ENCODE results near the gene TBC1D4.

Gene TBC1D4

DNA sequence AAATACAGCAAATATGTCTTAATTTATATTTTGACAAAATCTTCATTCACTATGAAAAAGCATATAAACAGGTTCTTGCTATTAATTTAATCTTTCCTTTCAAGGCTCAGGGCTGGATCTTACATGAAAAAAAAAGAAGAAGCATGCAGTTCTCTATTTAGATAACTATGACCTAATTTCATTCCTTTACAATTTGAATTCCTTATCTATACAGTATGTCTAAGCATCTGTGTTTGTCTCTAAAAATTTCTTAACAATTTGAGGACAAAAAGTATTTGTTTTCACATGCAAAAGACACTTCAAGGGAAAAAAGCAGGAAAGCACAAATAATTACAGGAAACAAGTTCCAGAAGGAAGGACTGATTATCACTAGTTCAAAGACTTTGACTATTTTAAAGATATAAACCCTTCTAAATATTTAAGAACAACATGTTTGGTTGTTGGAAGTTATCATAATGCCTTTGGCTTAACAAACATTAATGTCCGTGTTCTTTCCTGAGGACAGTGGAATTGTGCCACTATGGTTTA lies 157.5 kb downstream of the TBC1D4 start:
- TF ChIP-seq, protein P1, sequence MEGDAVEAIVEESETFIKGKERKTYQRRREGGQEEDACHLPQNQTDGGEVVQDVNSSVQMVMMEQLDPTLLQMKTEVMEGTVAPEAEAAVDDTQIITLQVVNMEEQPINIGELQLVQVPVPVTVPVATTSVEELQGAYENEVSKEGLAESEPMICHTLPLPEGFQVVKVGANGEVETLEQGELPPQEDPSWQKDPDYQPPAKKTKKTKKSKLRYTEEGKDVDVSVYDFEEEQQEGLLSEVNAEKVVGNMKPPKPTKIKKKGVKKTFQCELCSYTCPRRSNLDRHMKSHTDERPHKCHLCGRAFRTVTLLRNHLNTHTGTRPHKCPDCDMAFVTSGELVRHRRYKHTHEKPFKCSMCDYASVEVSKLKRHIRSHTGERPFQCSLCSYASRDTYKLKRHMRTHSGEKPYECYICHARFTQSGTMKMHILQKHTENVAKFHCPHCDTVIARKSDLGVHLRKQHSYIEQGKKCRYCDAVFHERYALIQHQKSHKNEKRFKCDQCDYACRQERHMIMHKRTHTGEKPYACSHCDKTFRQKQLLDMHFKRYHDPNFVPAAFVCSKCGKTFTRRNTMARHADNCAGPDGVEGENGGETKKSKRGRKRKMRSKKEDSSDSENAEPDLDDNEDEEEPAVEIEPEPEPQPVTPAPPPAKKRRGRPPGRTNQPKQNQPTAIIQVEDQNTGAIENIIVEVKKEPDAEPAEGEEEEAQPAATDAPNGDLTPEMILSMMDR (IDR thresholded peaks at IDR 0.05; ENCODE audit: low read depth, low read length), result no peak
- no peak for DNase-seq (ENCODE audit: extremely low read depth, low read depth)

DNA sequence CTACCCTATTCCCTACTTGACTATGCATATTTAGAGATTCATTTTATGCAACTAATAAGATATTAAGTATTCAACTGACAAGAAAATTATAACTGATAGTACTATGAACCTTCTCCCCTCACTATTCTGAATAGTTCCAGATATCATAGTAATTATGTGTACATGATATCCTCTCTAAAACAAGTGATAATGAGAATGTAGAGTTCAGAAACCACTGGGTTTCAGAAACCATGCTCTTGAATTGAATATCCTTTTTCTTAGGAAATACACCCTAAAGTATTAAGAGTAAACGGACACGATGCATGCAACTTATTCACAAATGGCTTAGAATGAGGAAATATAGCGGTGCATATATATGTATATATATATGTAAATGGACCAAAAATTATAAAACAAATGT lies 160.9 kb downstream of the TBC1D4 start:
- no peak for DNase-seq (ENCODE audit: extremely low read depth, low read depth)
- TF ChIP-seq, protein P1 (IDR thresholded peaks at IDR 0.05; ENCODE audit: low read depth, low read length), result no peak

DNA sequence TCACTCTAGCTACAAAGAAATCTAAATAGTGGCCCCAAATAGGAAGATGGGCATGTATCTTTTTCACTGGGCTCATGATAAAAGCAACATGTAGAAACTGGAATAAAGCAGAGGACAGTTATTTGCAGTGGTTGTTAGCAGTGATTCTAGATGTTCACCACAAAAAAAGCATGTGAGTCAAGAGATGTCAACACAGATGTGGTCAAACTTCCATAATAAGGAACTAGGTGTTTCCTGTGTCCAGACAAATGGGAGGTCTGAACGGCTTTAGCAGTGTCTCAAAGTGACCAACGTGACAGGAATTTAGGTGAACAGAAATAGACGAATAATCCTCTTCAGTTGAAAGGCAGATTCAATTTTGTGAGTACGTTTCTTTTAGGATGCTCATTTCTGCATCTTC lies 162.7 kb downstream of the TBC1D4 start:
- DNase-seq (ENCODE audit: extremely low read depth, low read depth), result no peak
- TF ChIP-seq, protein P1 (IDR thresholded peaks at IDR 0.05; ENCODE audit: low read depth, low read length), result no peak

DNA sequence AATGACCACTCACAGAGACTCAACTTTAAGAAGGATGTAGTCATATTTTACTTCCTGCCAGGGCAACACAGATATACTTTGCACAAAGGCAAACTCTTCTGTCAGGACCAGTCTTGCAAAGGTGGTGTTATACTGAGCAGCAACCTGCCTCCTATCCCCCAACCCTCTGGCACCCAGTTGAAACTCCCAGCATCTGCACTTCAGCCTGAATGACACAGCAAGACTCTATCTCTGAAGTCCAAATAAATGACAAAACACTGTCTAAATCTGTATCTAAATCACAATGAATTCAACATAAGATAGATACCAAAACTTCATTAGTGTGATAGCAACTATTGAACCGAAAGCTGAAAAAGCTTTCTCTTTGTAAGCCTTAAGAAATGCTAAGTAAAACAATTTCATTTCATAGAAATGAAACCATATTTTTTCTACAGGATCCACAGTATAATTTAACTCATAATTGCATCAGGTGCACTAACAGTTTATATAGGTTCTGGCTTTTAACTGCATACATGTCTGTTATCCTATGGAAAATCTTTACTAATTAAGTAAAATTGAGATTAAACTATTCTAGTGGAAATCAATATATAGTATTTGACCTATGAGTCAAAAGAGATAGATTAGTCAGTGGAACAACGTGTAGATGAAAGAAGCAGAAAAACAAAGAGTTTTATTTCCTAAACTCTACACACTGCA lies 163.7 kb downstream of the TBC1D4 start:
- no peak for DNase-seq (ENCODE audit: extremely low read depth, low read depth)
- TF ChIP-seq, protein P1 (IDR thresholded peaks at IDR 0.05; ENCODE audit: low read depth, low read length), result no peak

DNA sequence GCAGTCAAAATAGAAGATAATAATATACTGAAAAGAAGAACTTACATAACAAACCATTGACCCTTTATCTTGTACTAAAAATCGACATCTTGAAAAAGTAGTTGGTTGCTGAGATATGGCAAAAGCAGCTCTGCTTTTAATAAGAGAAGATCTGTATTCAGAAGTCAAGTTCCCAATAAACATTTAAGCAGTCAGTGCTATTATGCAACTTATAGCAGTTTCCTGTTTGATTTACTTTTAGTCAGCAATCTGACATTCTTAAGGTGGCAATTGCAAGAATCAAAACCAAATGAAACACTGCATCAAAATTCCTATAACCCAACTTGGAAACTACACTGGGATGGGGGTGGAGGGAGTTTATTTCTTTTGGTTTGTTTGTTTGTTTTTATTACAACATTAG lies 165.5 kb downstream of the TBC1D4 start:
- no peak for DNase-seq (ENCODE audit: extremely low read depth, low read depth)
- TF ChIP-seq, protein P1 (IDR thresholded peaks at IDR 0.05; ENCODE audit: low read depth, low read length), result no peak

DNA sequence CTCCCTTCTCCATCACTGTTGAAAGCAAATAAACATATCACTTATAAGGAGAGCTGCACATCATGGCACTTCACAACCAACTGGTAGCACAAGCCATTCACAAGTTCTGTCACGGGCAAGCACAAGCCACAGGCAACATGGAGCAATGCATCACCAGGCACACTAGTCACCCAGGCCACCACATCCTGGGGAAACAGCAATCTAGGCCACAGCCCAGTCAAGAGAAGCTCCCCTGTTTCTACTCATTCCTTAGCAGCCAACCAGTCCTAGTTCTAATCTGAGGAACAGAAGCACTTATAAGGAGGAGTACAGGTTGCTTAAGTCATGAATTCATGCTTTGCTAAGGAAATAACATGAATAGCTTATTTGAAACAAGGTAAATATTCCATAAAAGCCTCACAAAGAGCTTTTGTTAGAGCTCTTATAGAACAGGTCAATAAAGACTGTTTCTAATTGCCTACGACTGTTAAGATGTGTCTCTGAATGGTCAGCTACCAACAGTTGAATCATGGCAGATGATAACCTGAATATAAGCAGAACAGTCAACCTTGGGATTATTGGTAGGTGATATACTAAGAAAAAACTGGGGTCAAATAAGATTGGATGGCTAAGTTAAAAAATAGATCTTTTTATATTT lies 169.0 kb downstream of the TBC1D4 start:
- no peak for DNase-seq (ENCODE audit: extremely low read depth, low read depth)
- TF ChIP-seq, protein P1 (IDR thresholded peaks at IDR 0.05; ENCODE audit: low read depth, low read length), result no peak

DNA sequence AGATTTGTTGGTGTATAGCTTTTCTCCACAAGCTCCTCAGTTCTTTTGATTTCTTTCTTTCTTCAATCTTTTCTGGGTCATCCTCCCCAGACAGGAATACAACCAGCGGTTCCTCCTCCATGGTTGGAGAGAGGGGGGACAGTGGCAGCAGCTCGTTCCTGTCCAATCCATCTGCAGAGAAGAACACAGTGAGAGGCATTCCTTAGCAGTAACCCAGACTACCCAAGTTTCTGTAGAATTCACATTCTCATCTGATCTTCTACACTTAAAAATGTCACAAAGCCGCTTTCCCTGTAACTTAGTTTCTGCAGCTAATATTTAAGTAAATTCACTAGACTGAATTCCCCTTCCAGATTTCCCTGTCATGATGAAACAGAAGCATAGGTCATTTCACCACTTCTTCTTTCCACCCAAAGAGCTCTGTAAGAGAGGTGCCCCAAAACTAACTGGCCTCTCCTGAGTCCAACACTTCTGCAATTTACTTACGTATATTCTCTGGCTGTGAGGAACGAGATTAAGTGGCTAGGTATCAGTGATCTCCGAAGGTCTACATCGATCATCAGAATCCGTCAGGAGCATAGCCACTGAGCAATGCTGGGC lies 171.9 kb downstream of the TBC1D4 start:
- DNase-seq (ENCODE audit: extremely low read depth, low read depth), result no peak
- TF ChIP-seq, protein P1 (IDR thresholded peaks at IDR 0.05; ENCODE audit: low read depth, low read length), result no peak

All from AG09319 (cell line).